Stimulated activated CD8-positive, alpha-beta memory T cell treated with anti-CD3 and anti-CD28 coated beads, Interleukin-7, amount 100 ng/mL, for 4 hours (primary cell): ENCODE data around the gene SPATA9.
"Not testable (repeated sequence)": the region's sequence is repeated elsewhere in the genome, so short reads cannot be mapped to it uniquely, and the experiment has no call there.

Experiments
- DNase-seq, 2 donors: peaks; one replicate each; pipeline ENCODE4 v3.0.0-alpha.2; 2020; ENCODE audit warnings: low read depth in 2 of 2

Gene SPATA9

GRCh38 chr5:95717439-95717838 is 34.6 kb upstream of the SPATA9 start:
- DNase-seq = no peak

DNA sequence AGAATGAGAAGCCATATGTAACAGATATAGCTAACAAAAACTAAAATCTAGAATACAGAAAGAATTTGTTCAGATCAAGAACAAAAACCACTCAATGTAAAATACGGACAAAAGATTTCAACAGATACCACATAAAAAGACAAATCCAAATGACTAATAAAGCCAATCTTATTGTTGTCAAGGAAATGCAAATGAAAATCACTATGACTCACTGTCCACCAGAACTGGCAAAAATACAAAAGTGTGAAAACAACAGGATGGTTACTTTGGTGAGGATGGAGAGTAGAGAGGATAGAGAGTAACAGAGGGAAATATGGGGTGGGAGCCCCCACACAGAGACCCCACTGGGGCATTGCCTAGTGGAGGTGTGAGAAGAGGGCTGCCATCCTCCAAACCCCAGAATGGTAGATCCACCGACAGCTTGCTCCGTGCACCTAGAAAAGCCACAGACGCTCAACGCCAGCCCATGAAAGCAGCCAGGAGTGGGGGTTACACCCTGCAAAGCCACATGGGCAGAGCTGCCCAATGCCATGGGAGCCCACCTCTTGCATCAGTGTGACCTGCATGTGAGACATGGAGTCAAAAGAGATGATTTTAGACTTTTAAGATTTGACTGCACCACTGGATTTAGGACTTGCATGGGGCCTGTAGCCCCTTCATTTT is 33.1 kb upstream of the SPATA9 start:
- no peak for DNase-seq

GRCh38 chr5:95713960-95714710 is 31.3 kb upstream of the SPATA9 start:
- DNase-seq = no peak

- not testable (repeated sequence) for DNase-seq
These were observed 30.5 kb upstream of the SPATA9 start for GRCh38 chr5:95713246-95713645.

GRCh38 chr5:95712347-95712958 is 29.7 kb upstream of the SPATA9 start:
- no peak for DNase-seq

- DNase-seq = no peak
These were observed 28.9 kb upstream of the SPATA9 start for GRCh38 chr5:95711501-95712346.

GRCh38 chr5:95710651-95711500 is 28.1 kb upstream of the SPATA9 start:
- not testable (repeated sequence) for DNase-seq

- no peak for DNase-seq
These were observed 27.3 kb upstream of the SPATA9 start for GRCh38 chr5:95709967-95710650.

DNA sequence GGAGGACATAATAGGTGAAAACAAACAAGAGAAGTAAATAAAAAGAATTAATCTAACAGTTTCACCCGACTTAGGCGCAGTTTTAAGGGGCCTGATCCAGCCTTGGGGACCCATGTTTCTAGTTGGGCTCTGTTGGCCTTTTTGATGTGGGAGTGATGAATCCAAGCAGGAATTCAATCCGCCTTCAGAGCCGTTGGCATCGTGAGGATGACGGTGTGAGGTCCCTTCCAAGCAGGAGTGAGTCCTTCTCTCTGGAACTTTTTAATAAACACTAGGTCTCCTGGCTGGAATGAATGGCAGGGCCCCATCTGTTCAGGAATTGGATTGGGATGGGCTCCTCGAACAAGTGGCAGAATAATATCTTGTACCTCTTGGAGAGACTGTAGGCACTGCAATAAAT is 26.1 kb upstream of the SPATA9 start:
- no peak for DNase-seq

DNA sequence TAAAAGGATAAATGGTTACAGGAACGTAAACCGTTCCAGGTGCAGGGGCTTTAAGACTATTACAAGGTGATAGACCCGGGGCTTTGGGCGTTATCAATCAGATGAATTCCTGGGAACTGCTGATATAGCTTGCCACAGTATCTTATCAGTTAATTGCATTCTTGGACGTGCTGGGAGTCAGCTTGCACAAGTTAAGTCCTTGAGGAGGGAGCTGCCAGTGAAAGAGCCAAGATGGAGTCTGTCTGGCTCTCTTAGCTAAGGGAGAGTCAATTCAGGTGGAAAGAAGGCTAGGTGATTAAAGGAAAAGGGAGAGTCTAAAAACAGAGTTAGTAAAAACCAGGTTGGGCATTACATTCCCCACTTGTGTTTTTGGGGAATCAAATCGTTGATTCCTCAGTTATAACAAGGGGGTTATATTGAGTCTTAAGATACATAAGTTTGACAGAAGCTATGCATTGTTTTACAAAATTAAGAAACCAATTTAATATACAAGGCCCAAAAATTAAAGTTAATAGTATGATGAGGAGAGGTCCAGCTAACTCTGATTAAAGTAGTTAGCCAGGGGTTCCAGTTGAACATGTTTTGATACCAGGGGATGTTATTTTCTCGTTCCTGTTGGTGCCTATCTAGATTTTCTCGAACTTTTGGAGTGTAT is 24.9 kb upstream of the SPATA9 start:
- not testable (repeated sequence) for DNase-seq

DNA sequence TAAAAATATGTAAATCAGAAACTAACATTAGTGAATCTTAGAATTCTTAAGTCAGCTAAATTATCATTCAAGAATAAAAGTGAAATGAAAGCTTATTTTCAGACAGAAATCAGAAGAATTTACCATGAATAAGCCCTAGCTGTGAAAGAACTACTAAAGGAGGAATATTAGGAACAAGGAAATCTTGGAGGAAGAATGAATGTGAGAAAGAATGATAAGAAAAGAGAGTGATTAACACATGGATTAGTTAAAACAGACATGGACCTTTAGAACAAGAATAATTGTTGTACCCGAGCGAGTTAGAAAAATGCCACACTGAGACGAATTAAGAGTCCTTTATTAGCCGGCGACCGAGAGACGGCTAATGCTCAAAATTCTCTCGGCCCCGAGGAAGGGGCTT is 24.3 kb upstream of the SPATA9 start:
- DNase-seq = no peak

- DNase-seq = not testable (repeated sequence)
These were observed 23.4 kb upstream of the SPATA9 start for GRCh38 chr5:95706196-95706595.

- DNase-seq = no peak
These were observed 21.4 kb upstream of the SPATA9 start for GRCh38 chr5:95704150-95704549.

DNA sequence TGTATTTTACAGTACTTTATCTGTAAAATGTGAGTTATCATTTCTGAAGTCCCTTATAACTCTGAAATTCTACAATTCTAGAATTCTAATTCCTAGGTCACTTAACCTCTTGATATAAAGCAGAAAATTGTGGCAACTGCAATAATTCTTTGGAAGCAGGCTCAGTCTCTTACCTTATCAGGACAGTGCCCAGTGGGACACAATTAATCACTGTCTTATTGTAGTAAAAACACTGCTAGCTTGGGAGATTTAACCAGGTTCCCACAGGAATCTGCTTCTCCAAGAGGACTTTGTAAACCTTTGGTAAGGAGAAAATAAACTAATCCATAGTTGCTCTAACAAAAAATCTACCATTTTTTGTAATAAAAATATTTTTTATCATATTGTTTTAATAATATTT is 18.3 kb upstream of the SPATA9 start:
- DNase-seq = no peak

- DNase-seq = no peak
These were observed 16.5 kb upstream of the SPATA9 start for GRCh38 chr5:95699337-95699736.

DNA sequence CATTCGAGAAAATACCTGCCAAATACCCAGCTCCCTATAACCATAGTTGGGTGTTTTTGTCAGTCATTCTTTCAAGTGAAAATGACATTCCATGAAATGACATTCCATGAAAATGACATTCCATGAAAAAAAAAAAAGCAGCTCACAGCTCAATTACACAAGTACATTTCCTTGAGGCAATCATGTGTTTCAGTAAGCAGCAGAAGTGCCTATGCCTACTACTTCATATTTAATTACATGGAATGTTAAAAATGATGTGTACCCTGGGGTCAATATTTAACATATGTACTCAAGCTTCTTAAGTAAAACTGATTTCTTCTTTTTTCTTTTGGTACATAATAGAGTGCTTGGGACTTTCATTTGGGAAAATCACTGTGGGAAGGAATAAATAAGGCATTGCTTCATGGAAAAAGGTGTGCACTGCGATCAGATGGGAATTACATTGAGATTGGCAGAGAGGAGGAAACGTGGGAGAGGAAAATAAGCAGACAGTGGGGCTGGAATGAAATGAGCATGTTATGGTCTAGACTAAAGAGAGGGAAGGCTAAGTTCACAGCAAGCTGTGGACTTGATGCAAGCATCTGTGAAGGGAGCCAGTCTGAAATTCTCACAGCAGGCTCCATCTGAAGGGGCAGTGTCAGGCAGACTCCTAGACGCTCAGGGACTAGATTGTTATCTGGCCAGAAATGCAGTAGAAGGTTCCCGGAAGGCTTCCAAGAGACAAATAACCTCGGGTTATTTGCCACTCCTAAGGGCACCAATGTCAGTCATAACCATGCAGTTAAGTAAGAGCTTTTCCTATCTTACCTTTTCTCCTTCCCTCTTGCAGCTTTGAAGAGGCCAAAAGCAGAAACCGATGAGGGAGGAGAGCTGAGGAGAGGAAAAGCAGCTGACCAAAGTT is 15.2 kb upstream of the SPATA9 start:
- DNase-seq = no peak

DNA sequence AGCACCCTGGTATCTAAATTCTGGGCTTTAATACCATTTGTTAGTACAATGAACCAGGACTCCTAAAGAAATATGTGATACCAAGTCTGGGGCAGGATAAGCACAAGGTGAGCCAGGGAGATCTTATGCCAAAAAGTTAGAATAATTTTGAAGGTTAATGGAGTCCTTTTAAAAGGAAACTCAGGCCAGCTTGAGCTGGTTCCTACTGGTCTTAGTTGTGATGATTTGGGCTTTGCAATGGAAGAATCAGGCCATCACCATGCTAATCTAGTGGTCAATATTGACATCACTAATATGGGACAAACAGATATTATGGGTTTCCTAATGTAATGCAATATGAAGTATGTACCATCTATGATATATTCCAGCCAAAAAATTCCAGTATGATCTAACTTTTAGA is 7.5 kb upstream of the SPATA9 start:
- no peak for DNase-seq

- no peak for DNase-seq
These were observed 6.9 kb upstream of the SPATA9 start for GRCh38 chr5:95689680-95690079.

DNA sequence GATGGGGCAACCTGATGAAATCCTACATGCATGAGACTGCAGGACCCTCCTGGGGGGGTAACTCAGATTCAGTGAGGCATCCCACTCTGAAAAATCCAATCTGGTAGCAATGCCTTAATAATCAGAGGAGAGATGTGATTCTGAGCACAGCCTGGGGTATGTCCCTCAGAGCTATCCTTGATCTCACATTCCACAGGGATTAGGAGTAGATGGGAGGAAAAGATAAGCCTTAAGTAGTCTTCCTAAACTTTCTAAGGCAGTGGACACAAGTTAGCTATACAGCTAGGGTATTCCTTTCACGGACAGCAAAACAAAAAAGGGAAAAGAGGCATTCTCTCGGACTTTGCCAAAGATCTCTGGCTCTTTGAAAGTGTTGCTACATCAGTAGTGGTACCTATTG is 3.9 kb upstream of the SPATA9 start:
- no peak for DNase-seq
